HepG2 (cell line): ENCODE measurements around the gene SAMD10. TPM values are rescaled to one million over a fixed set of nuclear protein-coding genes. Genes with fewer than 3 reads are reported as not detected.

Experiments used
- ATAC-seq: fragments of 200-7000 bp; cut with Tn5 transposase; 3 replicates; pipeline ENCODE4 v1.9.1; 2020; ENCODE audit warnings: mild to moderate bottlenecking, moderate library complexity
- BruUV-seq: library from RNA; stranded (reverse); fragments of 400-500 nt; replicated peaks from 2 replicates; lab custom pipeline; 2021; lab: Mats Ljungman, UMichigan
- CTCF ChIA-PET: fragments of 300-600 bp; formaldehyde crosslinking; extraction: SDS; loops from one replicate; lab custom pipeline; 2021; ENCODE audit warnings: low total read pairs, inconsistent platforms, low intra/inter-chr PET ratio; lab: Yijun Ruan, JAX
- POLR2A ChIA-PET: fragments of 350-600 bp; sonication (Branson Sonifier 250); formaldehyde crosslinking; loops from one replicate; lab custom pipeline; 2020; ENCODE audit warnings: antibody characterized with exemption, inconsistent platforms; lab: Yijun Ruan, JAX
- DNase-seq: peaks from one replicate; pipeline ENCODE4 v3.0.0-alpha.2; 2015; ENCODE audit warnings: low spot score
- FAIRE-seq: peaks from 3 replicates; lab custom pipeline; 2011; peaks lifted over from hg19 to GRCh38; lab: Jason Lieb, UNC
- H2AFZ ChIP-seq: one replicate; pipeline ENCODE4 v1.6.1; 2011; ENCODE audit warnings: low read length, inconsistent platforms
- H3K27ac ChIP-seq: fragments of 300-600 bp; 3 replicates; pipeline ENCODE4 v1.8.0; 2011; ENCODE audit warnings: mixed run types, mild to moderate bottlenecking, mixed read lengths, low read length, inconsistent platforms; ENCODE audit not compliant: insufficient read depth; ENCODE audit errors: extremely low read length
- H3K27me3 ChIP-seq, 2 experiments: fragments of 200-600 bp in 1 of 2; 2 replicates in 1 of 2; 3 replicates in 1 of 2; pipeline versions ENCODE4 v1.6.0 to v1.8.0; 2011; ENCODE audit warnings: low read length in 2 of 2, mild to moderate bottlenecking in 2 of 2, moderate library complexity in 2 of 2, inconsistent platforms in 1 of 2; ENCODE audit not compliant: insufficient read depth in 2 of 2, control insufficient read depth in 1 of 2
- H3K36me3 ChIP-seq, 2 experiments: fragments of 200-600 bp in 1 of 2; replicated peaks in 1 of 2; 2 replicates in 1 of 2; 3 replicates in 1 of 2; pipeline versions ENCODE4 v1.5.1 to v1.8.0; 2011; ENCODE audit warnings: low read length in 2 of 2, inconsistent platforms in 1 of 2; ENCODE audit not compliant: insufficient read depth in 2 of 2, control insufficient read depth in 1 of 2
- H3K4me1 ChIP-seq: 2 replicates; pipeline ENCODE4 v1.5.1; 2012; ENCODE audit warnings: low read length, inconsistent platforms; ENCODE audit not compliant: insufficient read depth
- H3K4me2 ChIP-seq: 2 replicates; pipeline ENCODE4 v1.6.0; 2011; ENCODE audit warnings: low read depth, low read length, inconsistent platforms
- H3K4me3 ChIP-seq, 3 experiments: fragments of 200-600 bp in 1 of 3; sonication (generic), shearing (Covaris generic) in 1 of 3; replicated peaks in 1 of 3; 2 replicates each; pipeline ENCODE4 v1.5.1; 2011 to 2016; ENCODE audit warnings: low read length in 3 of 3, inconsistent platforms in 2 of 3, low read depth in 2 of 3, mild to moderate bottlenecking in 2 of 3, control low read depth in 1 of 3, mixed read lengths in 1 of 3; ENCODE audit not compliant: insufficient read depth in 1 of 3
- H3K79me2 ChIP-seq: one replicate; pipeline ENCODE4 v1.6.1; 2011; ENCODE audit warnings: low read length, inconsistent platforms; ENCODE audit not compliant: insufficient read depth
- H3K9ac ChIP-seq: 2 replicates; pipeline ENCODE4 v1.6.0; 2011; ENCODE audit warnings: mild to moderate bottlenecking, low read depth, low read length, inconsistent platforms; ENCODE audit not compliant: insufficient read depth
- H3K9me3 ChIP-seq: 2 replicates; pipeline ENCODE4 v1.5.1; 2012; ENCODE audit warnings: mild to moderate bottlenecking, low read length
- H4K20me1 ChIP-seq: 2 replicates; pipeline ENCODE4 v1.6.0; 2011; ENCODE audit warnings: inconsistent platforms, mild to moderate bottlenecking, low read length, moderate library complexity; ENCODE audit not compliant: insufficient read depth
- ATM ChIP-seq: fragments of 450-650 bp; IDR thresholded peaks from 2 replicates; pipeline ENCODE4 v1.7.1; 2017; ENCODE audit warnings: mild to moderate bottlenecking, borderline replicate concordance
- CCDC6 ChIP-seq: sonication (generic); formaldehyde crosslinking; IDR thresholded peaks from 2 replicates; pipeline ENCODE4 v1.8.1; 2022; ENCODE audit warnings: mild to moderate bottlenecking, missing genetic modification reagents, moderate library complexity
- FOXA1 ChIP-seq, 2 experiments: fragments of 450-650 bp in 1 of 2; sonication (generic) in 1 of 2; formaldehyde crosslinking in 1 of 2; IDR thresholded peaks; 2 replicates each; pipeline versions ENCODE4 v1.4.0 to v1.6.1; 2016 to 2020; ENCODE audit warnings: missing genetic modification reagents in 1 of 2
- FOXP1 ChIP-seq, 2 experiments: fragments of 450-650 bp in 1 of 2; IDR thresholded peaks; 2 replicates each; pipeline ENCODE4 v1.6.1; 2017 to 2018; ENCODE audit warnings: antibody characterized with exemption in 1 of 2
- HMGXB4 ChIP-seq, 2 experiments: sonication (generic) in 1 of 2; formaldehyde crosslinking in 1 of 2; IDR thresholded peaks; 2 replicates each; pipeline versions ENCODE4 v1.4.0 to v1.6.1; 2018 to 2020; ENCODE audit warnings: missing genetic modification reagents in 2 of 2, borderline replicate concordance in 1 of 2, low read depth in 1 of 2, mild to moderate bottlenecking in 1 of 2, missing biosample characterization in 1 of 2
- PCBP1 ChIP-seq: fragments of 200-400 bp; formaldehyde crosslinking; IDR thresholded peaks from 2 replicates; pipeline ENCODE4 v1.6.1; 2017; ENCODE audit warnings: mild to moderate bottlenecking, low read depth, low read length, borderline replicate concordance
- SOX6 ChIP-seq, 2 experiments: fragments of 450-650 bp in 1 of 2; sonication (generic) in 1 of 2; formaldehyde crosslinking in 1 of 2; IDR thresholded peaks; 2 replicates each; pipeline versions ENCODE4 v1.4.0 to v1.6.1; 2017 to 2020; ENCODE audit warnings: antibody characterized with exemption in 1 of 2, mild to moderate bottlenecking in 1 of 2, missing genetic modification reagents in 1 of 2
- ZFX ChIP-seq: sonication (generic); formaldehyde crosslinking; IDR thresholded peaks from 2 replicates; pipeline ENCODE4 v1.4.0; 2020; ENCODE audit warnings: mild to moderate bottlenecking, low read depth, missing genetic modification reagents, moderate library complexity
- ZMYM3 ChIP-seq: sonication (generic); formaldehyde crosslinking; IDR thresholded peaks from 2 replicates; pipeline ENCODE4 v1.5.1; 2020; ENCODE audit warnings: mild to moderate bottlenecking, missing genetic modification reagents
- ZNF512 ChIP-seq: sonication (generic); formaldehyde crosslinking; IDR thresholded peaks from 2 replicates; pipeline ENCODE4 v1.4.0; 2020; ENCODE audit warnings: mild to moderate bottlenecking, missing genetic modification reagents
- ZNF710 ChIP-seq: sonication (generic); formaldehyde crosslinking; IDR thresholded peaks from 2 replicates; pipeline ENCODE4 v1.5.0; 2020; ENCODE audit warnings: mild to moderate bottlenecking, missing genetic modification reagents, borderline replicate concordance
- ZSCAN29 ChIP-seq: sonication (generic); formaldehyde crosslinking; conservative IDR thresholded peaks from 2 replicates; pipeline ENCODE4 v1.4.0; 2020; ENCODE audit warnings: mild to moderate bottlenecking, missing genetic modification reagents
- WGBS: methylation state at CpG from one replicate; pipeline ENCODE4 v1.1.6; 2017; ENCODE audit warnings: low lambda C conversion rate; 5-methylcytosine and 5-hydroxymethylcytosine counted together
- in situ Hi-C: cut with HindIII; loops from 2 replicates; pipeline ENCODE4 v1.10.0; 2017; ENCODE audit warnings: low pct_unique_long_range_greater_than_20kb; ENCODE audit not compliant: extremely low pct_ligation_motif_present
- intact Hi-C: fragments of 100-400 bp; cut with micrococcal nuclease; formaldehyde crosslinking; loops from one replicate; pipeline ENCODE4 v1.10.0; 2022; ENCODE audit not compliant: unreplicated experiment
- polyA plus RNA-seq, 8 experiments: library from polyadenylated mRNA; depleted of rRNA in 3 of 8; stranded (reverse) in 7 of 8; unstranded in 1 of 8; fragments of >200 nt; fragmentation: Illumina TruSeq in 4 of 8; extraction: Trizol in 4 of 8; gene quantifications; 2 replicates each; pipeline versions ENCODE4 v1.2.1 to v1.2.3, GENCODE V29; 2011 to 2016; ENCODE audit warnings: low read depth in 4 of 8, missing spikeins in 1 of 8, mixed read lengths in 1 of 8; ENCODE audit not compliant: insufficient read depth in 1 of 8
- total RNA-seq, 5 experiments: library from RNA; depleted of rRNA; stranded (reverse); fragments of >200 nt; fragmentation: Illumina TruSeq; extraction: Trizol; gene quantifications; 2 replicates each; pipeline ENCODE4 v1.2.3, GENCODE V29; 2016; ENCODE audit warnings: low read depth in 1 of 5
- TF ChIP-seq, protein P1 (sequence below): sonication (generic); formaldehyde crosslinking; IDR thresholded peaks from 2 replicates; pipeline ENCODE4 v1.5.0; 2020; ENCODE audit warnings: mild to moderate bottlenecking, missing genetic modification reagents

SAMD10 gene
- total and polyA plus RNA-seq, 2 of the 13 experiments (the other 11 are each of a cell fraction or from before 2014, with no cell fraction given) = 6.1 to 11.0 TPM

GRCh38 chr20:63970714-63971431 lies 8.6 kb downstream of the SAMD10 start:
- Histone ChIP-seq H3K27me3 (no peaks in the 10 kb centered on the region), H2AFZ (no peak overlapping the region), H3K4me1 (peaks cover 48% of the 10 kb centered on the region), H3K4me3 (peak overlapping the region in 1 of 3 experiments; percentile 90; a peak in 3 of 6 replicates), H3K27ac (no peak overlapping the region), H4K20me1 (no peaks in the 10 kb centered on the region), H3K36me3 (peaks cover 13 to 20% of the 10 kb centered on the region in 2 experiments), H3K9ac (peak overlapping the region; percentile 79; the same call in 1 of the 2 replicates), H3K9me3 (no peaks in the 10 kb centered on the region), H3K79me2 (peaks cover 13% of the 10 kb centered on the region), H3K4me2 (peak overlapping the region; percentile 98)
- ChIA-PET POLR2A (interaction anchor here (0.7 to 3.6 kb wide), 3 partner anchors 9 to 20 kb away, joined by 4 to 36 read pairs (median 10); partner anchors contain the start of genes PRPF6 and UCKL1), CTCF (no interaction called here)
- WGBS = 85% methylated on average over 5 of the region's 5 CpGs
- intact Hi-C loops = loop anchor here (1.0 to 5.0 kb wide), 2 partner anchors 14 to 434 kb away; partner anchors contain the start of gene PTK6
- BruUV-seq = no TSS peak
- FAIRE-seq = no peak
- in situ Hi-C loops = no loop called here
- DNase-seq = no peak
- ATAC-seq = no peak
- TF ChIP-seq ZNF710 (CRISPR knock-in tag) = 0 out of 2 replicates have a peak, but pooled peaks have one; percentile 19
- TF ChIP-seq, protein P1, sequence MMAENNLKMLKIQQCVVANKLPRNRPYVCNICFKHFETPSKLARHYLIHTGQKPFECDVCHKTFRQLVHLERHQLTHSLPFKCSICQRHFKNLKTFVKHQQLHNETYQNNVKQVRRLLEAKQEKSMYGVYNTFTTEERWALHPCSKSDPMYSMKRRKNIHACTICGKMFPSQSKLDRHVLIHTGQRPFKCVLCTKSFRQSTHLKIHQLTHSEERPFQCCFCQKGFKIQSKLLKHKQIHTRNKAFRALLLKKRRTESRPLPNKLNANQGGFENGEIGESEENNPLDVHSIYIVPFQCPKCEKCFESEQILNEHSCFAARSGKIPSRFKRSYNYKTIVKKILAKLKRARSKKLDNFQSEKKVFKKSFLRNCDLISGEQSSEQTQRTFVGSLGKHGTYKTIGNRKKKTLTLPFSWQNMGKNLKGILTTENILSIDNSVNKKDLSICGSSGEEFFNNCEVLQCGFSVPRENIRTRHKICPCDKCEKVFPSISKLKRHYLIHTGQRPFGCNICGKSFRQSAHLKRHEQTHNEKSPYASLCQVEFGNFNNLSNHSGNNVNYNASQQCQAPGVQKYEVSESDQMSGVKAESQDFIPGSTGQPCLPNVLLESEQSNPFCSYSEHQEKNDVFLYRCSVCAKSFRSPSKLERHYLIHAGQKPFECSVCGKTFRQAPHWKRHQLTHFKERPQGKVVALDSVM (CRISPR knock-in tag) = peak; percentile 74; the same call in 1 of the 2 replicates
- 0 out of 2 replicates have a peak, but pooled peaks have one; percentile 94 for TF ChIP-seq PCBP1
- 0 out of 4 replicates have a peak, but pooled peaks of 1 of the 2 experiments have one; percentile 14 for TF ChIP-seq HMGXB4 (CRISPR knock-in tag; IDR thresholded peaks at IDR 0.05; ENCODE audit: borderline replicate concordance in 1 of 2, low read depth in 1 of 2)
- TF ChIP-seq SOX6 (IDR thresholded peaks at IDR 0.05) = peak; percentile 17; the same call in 1 of the 2 replicates
- TF ChIP-seq SOX6 (CRISPR knock-in tag; IDR thresholded peaks at IDR 0.05) = no peak; the same call in 1 of the 2 replicates
- peak; percentile 97 for TF ChIP-seq ZNF512
- 0 out of 2 replicates have a peak, but pooled peaks have one; percentile 50 for TF ChIP-seq FOXP1 (IDR thresholded peaks at IDR 0.05)
- TF ChIP-seq FOXP1 (CRISPR knock-in tag; IDR thresholded peaks at IDR 0.05) = no peak
- no peak for TF ChIP-seq ZFX (CRISPR knock-in tag)
- peak; percentile 62 for TF ChIP-seq FOXA1 (IDR thresholded peaks at IDR 0.05)
- no peak for TF ChIP-seq FOXA1 (CRISPR knock-in tag; IDR thresholded peaks at IDR 0.05)
- TF ChIP-seq CCDC6 = no peak
- 0 out of 2 replicates have a peak, but pooled peaks have one; percentile 20 for TF ChIP-seq ZMYM3 (CRISPR knock-in tag)
- TF ChIP-seq ATM = 0 out of 2 replicates have a peak, but pooled peaks have one; percentile 39
- TF ChIP-seq ZSCAN29 (CRISPR knock-in tag) = 0 out of 2 replicates have a peak, but pooled peaks have one; percentile 20
